SK-N-SH (cell line): ENCODE data around the gene RWDD3. TPM values are rescaled to one million over a fixed set of nuclear protein-coding genes. Genes with fewer than 3 reads are reported as not detected.

ENCODE experiments used
- CTCF ChIA-PET: fragments of 300-600, 350-600 bp; formaldehyde crosslinking; extraction: SDS; loops from one replicate; lab custom pipeline; 2021; lab: Yijun Ruan, JAX
- POLR2A ChIA-PET: fragments of 350-600 bp; sonication (Branson Sonifier 250); formaldehyde crosslinking; extraction: SDS; loops from one replicate; lab custom pipeline; 2020; ENCODE audit warnings: antibody characterized with exemption, inconsistent platforms; lab: Yijun Ruan, JAX
- DNase-seq: peaks from one replicate; pipeline ENCODE4 v3.0.0; 2012
- H2AFZ ChIP-seq: fragments of 200-600 bp; sonication (generic); 2 replicates; pipeline ENCODE4 v1.8.1; 2016; ENCODE audit warnings: antibody characterized with exemption, mild to moderate bottlenecking, low read depth
- H3F3A ChIP-seq: fragments of 200-600 bp; sonication (generic); replicated peaks from 2 replicates; pipeline ENCODE3; 2016; ENCODE audit warnings: antibody characterized with exemption, mild to moderate bottlenecking; ENCODE audit not compliant: insufficient read depth
- H3K27ac ChIP-seq, 2 experiments: fragments of 200-500 bp in 1 of 2; fragments of 200-600 bp in 1 of 2; sonication (Bioruptor generic) in 1 of 2; sonication (generic), shearing (Covaris generic) in 1 of 2; 2 replicates each; pipeline versions ENCODE4 v1.5.1 to v1.6.1; 2014 to 2016; ENCODE audit warnings: low read depth in 2 of 2, inconsistent platforms in 1 of 2, low read length in 1 of 2, mild to moderate bottlenecking in 1 of 2, mixed read lengths in 1 of 2
- H3K27me3 ChIP-seq: fragments of 200-600 bp; sonication (generic), shearing (Covaris generic); 2 replicates; pipeline ENCODE4 v1.6.1; 2016; ENCODE audit warnings: mixed run types; ENCODE audit not compliant: insufficient read depth
- H3K36me3 ChIP-seq, 2 experiments: fragments of 200-500 bp in 1 of 2; fragments of 200-600 bp in 1 of 2; sonication (Bioruptor generic) in 1 of 2; sonication (generic) in 1 of 2; replicated peaks in 1 of 2; 2 replicates each; pipeline versions ENCODE3 to v1.5.1; 2014 to 2016; ENCODE audit warnings: low read length in 1 of 2, mild to moderate bottlenecking in 1 of 2; ENCODE audit not compliant: insufficient read depth in 2 of 2, control insufficient read depth in 1 of 2
- H3K4me1 ChIP-seq, 2 experiments: fragments of 200-500 bp in 1 of 2; fragments of 200-600 bp in 1 of 2; sonication (Bioruptor generic) in 1 of 2; sonication (generic), shearing (Covaris generic) in 1 of 2; 2 replicates each; pipeline versions ENCODE4 v1.5.1 to v1.6.1; 2014 to 2016; ENCODE audit warnings: low read depth in 1 of 2, low read length in 1 of 2, mixed run types in 1 of 2; ENCODE audit not compliant: insufficient read depth in 2 of 2, control insufficient read depth in 1 of 2
- H3K4me2 ChIP-seq: fragments of 200-600 bp; sonication (generic), shearing (Covaris generic); 2 replicates; pipeline ENCODE4 v1.6.1; 2017; ENCODE audit warnings: mixed run types
- H3K4me3 ChIP-seq, 2 experiments: fragments of 200-500 bp in 1 of 2; fragments of 200-600 bp in 1 of 2; sonication (Bioruptor generic) in 1 of 2; sonication (generic), shearing (Covaris generic) in 1 of 2; 2 replicates each; pipeline versions ENCODE4 v1.5.1 to v1.8.1; 2014 to 2016; ENCODE audit warnings: low read depth in 2 of 2, inconsistent platforms in 1 of 2, low read length in 1 of 2, mild to moderate bottlenecking in 1 of 2, mixed read lengths in 1 of 2, moderate library complexity in 1 of 2
- H3K79me2 ChIP-seq: fragments of 200-600 bp; sonication (generic); 2 replicates; pipeline ENCODE4 v1.8.1; 2017; ENCODE audit warnings: mild to moderate bottlenecking; ENCODE audit not compliant: insufficient read depth
- H3K9ac ChIP-seq: fragments of 200-600 bp; sonication (generic); 2 replicates; pipeline ENCODE4 v1.6.1; 2017; ENCODE audit warnings: mixed run types
- H3K9me2 ChIP-seq: fragments of 200-600 bp; sonication (generic); 2 replicates; pipeline ENCODE4 v1.6.1; 2017; ENCODE audit warnings: mixed run types
- H3K9me3 ChIP-seq: fragments of 200-600 bp; sonication (generic); 2 replicates; pipeline ENCODE4 v1.6.1; 2017; ENCODE audit warnings: mixed run types, mild to moderate bottlenecking, moderate library complexity
- H4K20me1 ChIP-seq: fragments of 200-600 bp; sonication (generic); 2 replicates; pipeline ENCODE4 v1.6.1; 2017; ENCODE audit warnings: mild to moderate bottlenecking, mixed run types; ENCODE audit not compliant: insufficient read depth
- CHD2 ChIP-seq: fragments of 150-350 bp; IDR thresholded peaks from 2 replicates; pipeline ENCODE4 v1.6.1; 2018; ENCODE audit warnings: low read length; ENCODE audit not compliant: partially characterized antibody
- ELF1 ChIP-seq: IDR thresholded peaks from 2 replicates; pipeline ENCODE4 v1.4.0; 2012
- EP300 ChIP-seq, 2 experiments: IDR thresholded peaks; 2 replicates each; pipeline versions ENCODE4 v1.4.0 to v1.6.1; 2012; ENCODE audit warnings: borderline replicate concordance in 1 of 2, low read depth in 1 of 2, low read length in 1 of 2
- EZH2phosphoT487 ChIP-seq: fragments of 200-600 bp; sonication (generic); IDR thresholded peaks from 2 replicates; pipeline ENCODE4 v1.6.1; 2017; ENCODE audit warnings: low read depth, mixed run types, mild to moderate bottlenecking, antibody characterized with exemption, moderate library complexity, borderline replicate concordance
- FOXJ3 ChIP-seq: sonication (generic); formaldehyde crosslinking; IDR thresholded peaks from 2 replicates; pipeline ENCODE4 v1.5.1; 2020; ENCODE audit warnings: mild to moderate bottlenecking, missing genetic modification reagents
- GABPA ChIP-seq: IDR thresholded peaks from 2 replicates; pipeline ENCODE4 v1.4.0; 2012; ENCODE audit warnings: low read depth, mild to moderate bottlenecking
- GATA2 ChIP-seq: sonication (generic); formaldehyde crosslinking; IDR thresholded peaks from 2 replicates; pipeline ENCODE4 v1.5.0; 2020; ENCODE audit warnings: mild to moderate bottlenecking, missing genetic modification reagents
- JUND ChIP-seq: IDR thresholded peaks from 2 replicates; pipeline ENCODE4 v1.4.0; 2012
- MEF2A ChIP-seq: IDR thresholded peaks from 2 replicates; pipeline ENCODE4 v1.4.0; 2012; ENCODE audit warnings: low read depth, borderline replicate concordance
- MXI1 ChIP-seq: IDR thresholded peaks from 2 replicates; pipeline ENCODE4 v1.6.1; 2012; ENCODE audit warnings: mild to moderate bottlenecking, low read depth, low read length, improper control_type of control experiment
- NFIC ChIP-seq: IDR thresholded peaks from 2 replicates; pipeline ENCODE4 v1.4.0; 2012; ENCODE audit warnings: borderline replicate concordance
- NRF1 ChIP-seq: IDR thresholded peaks from 2 replicates; pipeline ENCODE4 v1.6.1; 2012; ENCODE audit warnings: low read depth, mild to moderate bottlenecking, low read length
- RAD21 ChIP-seq: IDR thresholded peaks from 2 replicates; pipeline ENCODE4 v1.6.1; 2012; ENCODE audit warnings: mild to moderate bottlenecking, low read length
- TAF1 ChIP-seq: IDR thresholded peaks from 2 replicates; pipeline ENCODE4 v1.6.1; 2012; ENCODE audit warnings: low read depth, mild to moderate bottlenecking, low read length, moderate library complexity, borderline replicate concordance
- TCF12 ChIP-seq: IDR thresholded peaks from 2 replicates; pipeline ENCODE4 v1.4.0; 2012
- TEAD4 ChIP-seq: IDR thresholded peaks from 2 replicates; pipeline ENCODE4 v1.4.0; 2012; ENCODE audit warnings: mild to moderate bottlenecking, borderline replicate concordance; ENCODE audit not compliant: insufficient read depth
- YY1 ChIP-seq: IDR thresholded peaks from 2 replicates; pipeline ENCODE4 v1.4.0; 2012; ENCODE audit warnings: low read depth, mild to moderate bottlenecking
- ZBTB33 ChIP-seq: IDR thresholded peaks from 2 replicates; pipeline ENCODE4 v1.4.0; 2012; ENCODE audit warnings: low read depth, borderline replicate concordance
- WGBS: methylation state at CpG from one replicate; pipeline ENCODE4 v1.1.6; 2017; ENCODE audit warnings: low lambda C conversion rate; 5-methylcytosine and 5-hydroxymethylcytosine counted together
- polyA plus RNA-seq, 3 experiments: library from polyadenylated mRNA; depleted of rRNA; stranded (reverse); fragments of >200 nt; gene quantifications; 2 replicates each; pipeline ENCODE4 v1.2.3, GENCODE V29; 2012
- TF ChIP-seq, protein P1 (sequence below): IDR thresholded peaks from 2 replicates; pipeline ENCODE4 v1.4.0; 2012; ENCODE audit warnings: low read depth
- TF ChIP-seq, protein P2 (sequence below): IDR thresholded peaks from 2 replicates; pipeline ENCODE4; 2012
- TF ChIP-seq, protein P3 (sequence below): IDR thresholded peaks from 2 replicates; pipeline ENCODE4 v1.4.0; 2012; ENCODE audit warnings: low read depth, borderline replicate concordance
- TF ChIP-seq, protein P4 (sequence below): fragments of 150-350 bp; IDR thresholded peaks from 2 replicates; pipeline ENCODE4 v1.6.1; 2017; ENCODE audit warnings: antibody characterized with exemption, low read length, low read depth, borderline replicate concordance

RWDD3 gene
- polyA plus RNA-seq, 1 of the 3 experiments (the other 2 are of a cell fraction), result 11.9 TPM

DNA sequence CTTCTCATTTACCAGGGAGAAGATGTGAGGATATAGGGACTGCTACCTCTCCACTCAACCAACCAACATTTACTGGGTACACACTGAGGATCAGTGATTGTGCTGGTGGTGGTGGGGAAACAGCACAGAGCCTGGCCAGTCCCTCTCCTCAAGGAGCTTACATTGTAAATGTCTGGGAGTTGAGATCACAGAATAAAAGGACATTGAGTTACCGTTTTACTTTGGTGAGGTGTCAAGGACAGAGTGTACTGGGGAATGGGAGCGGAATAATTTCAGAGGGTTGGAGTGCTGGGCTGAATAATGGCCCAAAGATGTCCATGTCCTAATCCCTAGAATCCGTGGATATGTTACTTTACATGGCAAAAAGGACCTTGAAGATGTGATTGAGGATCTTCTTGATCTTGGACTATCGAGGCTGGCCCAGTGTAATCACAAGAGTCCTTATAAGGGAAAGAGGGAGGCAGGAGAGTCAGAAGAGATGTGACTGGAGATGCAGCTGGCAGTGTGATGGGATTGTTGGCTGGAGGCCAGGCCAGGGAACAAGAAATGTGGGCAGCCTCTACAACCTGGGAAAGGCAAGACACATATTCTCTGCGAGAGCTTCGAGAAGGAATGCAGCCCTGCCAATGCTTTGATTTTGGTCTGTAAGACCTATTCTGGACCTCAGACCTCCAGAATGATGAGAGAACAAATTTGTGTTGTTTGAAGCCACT lies 26.6 kb upstream of the RWDD3 start:
- WGBS, result 61% methylated on average over 6 of the region's 6 CpGs
- peak; percentile 35 for DNase-seq
- CTCF ChIA-PET, result interaction anchor here (0.9 to 1.2 kb wide), 2 partner anchors 27 to 104 kb away, joined by 3 to 5 read pairs; partner anchors contain the start of gene RWDD3
- Histone ChIP-seq H3K36me3 (no peaks in the 10 kb centered on the region), H3K4me2 (no peak overlapping the region), H3K79me2 (no peaks in the 10 kb centered on the region), H4K20me1 (no peaks in the 10 kb centered on the region), H3F3A (no peaks in the 10 kb centered on the region), H3K27me3 (no peaks in the 10 kb centered on the region), H3K9ac (no peak overlapping the region), H3K4me3 (no peak overlapping the region), H2AFZ (no peak overlapping the region), H3K27ac (no peak overlapping the region), H3K4me1 (peaks cover 0 to 4% of the 10 kb centered on the region in 2 experiments; a peak in 1 of 4 replicates), H3K9me3 (no peaks in the 10 kb centered on the region), H3K9me2 (no peaks in the 10 kb centered on the region)
- TF ChIP-seq MXI1 (no peak), JUND (no peak), TEAD4 (no peak), MEF2A (no peak), TCF12 (no peak), ZBTB33 (no peak), FOXJ3 (CRISPR knock-in tag) (no peak), RAD21 (no peak), TAF1 (no peak), NRF1 (no peak), EP300 (IDR thresholded peaks at IDR 0.05; ENCODE audit: borderline replicate concordance in 1 of 2, low read depth in 1 of 2, low read length in 1 of 2) (no peak), CHD2 (no peak)
- TF ChIP-seq, protein P1, sequence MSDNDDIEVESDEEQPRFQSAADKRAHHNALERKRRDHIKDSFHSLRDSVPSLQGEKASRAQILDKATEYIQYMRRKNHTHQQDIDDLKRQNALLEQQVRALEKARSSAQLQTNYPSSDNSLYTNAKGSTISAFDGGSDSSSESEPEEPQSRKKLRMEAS, result no peak
- TF ChIP-seq, protein P2, sequence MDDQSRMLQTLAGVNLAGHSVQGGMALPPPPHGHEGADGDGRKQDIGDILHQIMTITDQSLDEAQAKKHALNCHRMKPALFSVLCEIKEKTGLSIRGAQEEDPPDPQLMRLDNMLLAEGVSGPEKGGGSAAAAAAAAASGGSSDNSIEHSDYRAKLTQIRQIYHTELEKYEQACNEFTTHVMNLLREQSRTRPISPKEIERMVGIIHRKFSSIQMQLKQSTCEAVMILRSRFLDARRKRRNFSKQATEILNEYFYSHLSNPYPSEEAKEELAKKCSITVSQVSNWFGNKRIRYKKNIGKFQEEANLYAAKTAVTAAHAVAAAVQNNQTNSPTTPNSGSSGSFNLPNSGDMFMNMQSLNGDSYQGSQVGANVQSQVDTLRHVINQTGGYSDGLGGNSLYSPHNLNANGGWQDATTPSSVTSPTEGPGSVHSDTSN, result no peak
- POLR2A ChIA-PET, result no interaction called here

- Histone ChIP-seq H3K27me3 (no peaks in the 10 kb centered on the region), H3K9ac (no peak overlapping the region), H3F3A (no peaks in the 10 kb centered on the region), H3K4me2 (no peak overlapping the region), H3K4me1 (peaks cover 0 to 4% of the 10 kb centered on the region in 2 experiments; a peak in 1 of 4 replicates), H3K79me2 (no peaks in the 10 kb centered on the region), H3K27ac (no peak overlapping the region), H3K4me3 (no peak overlapping the region), H3K36me3 (no peaks in the 10 kb centered on the region), H3K9me2 (no peaks in the 10 kb centered on the region), H2AFZ (no peak overlapping the region), H3K9me3 (no peaks in the 10 kb centered on the region), H4K20me1 (no peaks in the 10 kb centered on the region)
- 83% methylated on average over 3 of the region's 3 CpGs for WGBS
- ChIA-PET POLR2A (no interaction called here), CTCF (interaction anchor here (1.4 to 1.5 kb wide), 2 partner anchors 13 to 25 kb away, joined by 5 to 6 read pairs; no protein-coding TSS in a partner anchor)
- no peak for DNase-seq
- TF ChIP-seq TCF12, result no peak
- no peak for TF ChIP-seq CHD2
- TF ChIP-seq GATA2, result no peak
- TF ChIP-seq NFIC, result no peak
- TF ChIP-seq NRF1, result no peak
- TF ChIP-seq, protein P1, result no peak
- TF ChIP-seq TEAD4, result no peak
- TF ChIP-seq, protein P3, sequence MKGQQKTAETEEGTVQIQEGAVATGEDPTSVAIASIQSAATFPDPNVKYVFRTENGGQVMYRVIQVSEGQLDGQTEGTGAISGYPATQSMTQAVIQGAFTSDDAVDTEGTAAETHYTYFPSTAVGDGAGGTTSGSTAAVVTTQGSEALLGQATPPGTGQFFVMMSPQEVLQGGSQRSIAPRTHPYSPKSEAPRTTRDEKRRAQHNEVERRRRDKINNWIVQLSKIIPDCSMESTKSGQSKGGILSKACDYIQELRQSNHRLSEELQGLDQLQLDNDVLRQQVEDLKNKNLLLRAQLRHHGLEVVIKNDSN, result no peak
- TF ChIP-seq, protein P4, sequence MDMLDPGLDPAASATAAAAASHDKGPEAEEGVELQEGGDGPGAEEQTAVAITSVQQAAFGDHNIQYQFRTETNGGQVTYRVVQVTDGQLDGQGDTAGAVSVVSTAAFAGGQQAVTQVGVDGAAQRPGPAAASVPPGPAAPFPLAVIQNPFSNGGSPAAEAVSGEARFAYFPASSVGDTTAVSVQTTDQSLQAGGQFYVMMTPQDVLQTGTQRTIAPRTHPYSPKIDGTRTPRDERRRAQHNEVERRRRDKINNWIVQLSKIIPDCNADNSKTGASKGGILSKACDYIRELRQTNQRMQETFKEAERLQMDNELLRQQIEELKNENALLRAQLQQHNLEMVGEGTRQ, result no peak
- TF ChIP-seq EP300 (IDR thresholded peaks at IDR 0.05; ENCODE audit: borderline replicate concordance in 1 of 2, low read depth in 1 of 2, low read length in 1 of 2), result no peak
- TF ChIP-seq GABPA, result no peak
- TF ChIP-seq YY1, result no peak
- TF ChIP-seq ELF1, result no peak
- no peak for TF ChIP-seq TAF1
- TF ChIP-seq JUND, result no peak
- TF ChIP-seq EZH2phosphoT487, result no peak
Observed at GRCh38 chr1:95208876-95209275, 25.1 kb upstream of the RWDD3 start.
